ENCODE data around the gene EPHB2.

The EPHB2 gene

GRCh38 chr1:22925111-22925510 is 214.5 kb downstream of the EPHB2 start:
- DNase-seq (ENCODE audit: low spot score), result peak; percentile 21
- Histone ChIP-seq H3K4me1 (ENCODE audit: insufficient read depth, poor library complexity, severe bottlenecking) (no peaks in the 10 kb centered on the region), H3K4me3 (ENCODE audit: severe bottlenecking) (no peak overlapping the region), H3K9me3 (ENCODE audit: severe bottlenecking) (no peaks in the 10 kb centered on the region), H3K36me3 (ENCODE audit: low read depth) (no peaks in the 10 kb centered on the region), H3K27ac (ENCODE audit: poor library complexity, severe bottlenecking) (no peak overlapping the region), H3K27me3 (ENCODE audit: insufficient read depth, poor library complexity, severe bottlenecking) (no peaks in the 10 kb centered on the region)
- TF ChIP-seq CTCF (IDR thresholded peaks at IDR 0.05; ENCODE audit: poor library complexity, severe bottlenecking), result no peak
- no peak for ATAC-seq (ENCODE audit: low read depth)

- Histone ChIP-seq H3K36me3 (ENCODE audit: low read depth) (no peaks in the 10 kb centered on the region), H3K27me3 (ENCODE audit: insufficient read depth, poor library complexity, severe bottlenecking) (no peaks in the 10 kb centered on the region), H3K27ac (ENCODE audit: poor library complexity, severe bottlenecking) (no peak overlapping the region), H3K9me3 (ENCODE audit: severe bottlenecking) (no peaks in the 10 kb centered on the region), H3K4me1 (ENCODE audit: insufficient read depth, poor library complexity, severe bottlenecking) (no peaks in the 10 kb centered on the region), H3K4me3 (ENCODE audit: severe bottlenecking) (no peak overlapping the region)
- TF ChIP-seq CTCF (IDR thresholded peaks at IDR 0.05; ENCODE audit: poor library complexity, severe bottlenecking), result peak; percentile 63
- DNase-seq (ENCODE audit: low spot score) (peak; percentile 63), ATAC-seq (ENCODE audit: low read depth) (peak; percentile 44; the same call in 2 of the 3 replicates)
Measured at GRCh38 chr1:22930240-22930912, 219.7 kb downstream of the EPHB2 start.

GRCh38 chr1:22932803-22933470 is 222.3 kb downstream of the EPHB2 start:
- peak; percentile 3 for DNase-seq (ENCODE audit: low spot score)
- Histone ChIP-seq H3K4me1 (ENCODE audit: insufficient read depth, poor library complexity, severe bottlenecking) (no peaks in the 10 kb centered on the region), H3K27me3 (ENCODE audit: insufficient read depth, poor library complexity, severe bottlenecking) (no peaks in the 10 kb centered on the region), H3K9me3 (ENCODE audit: severe bottlenecking) (no peaks in the 10 kb centered on the region), H3K4me3 (ENCODE audit: severe bottlenecking) (no peak overlapping the region), H3K36me3 (ENCODE audit: low read depth) (no peaks in the 10 kb centered on the region), H3K27ac (ENCODE audit: poor library complexity, severe bottlenecking) (no peak overlapping the region)
- TF ChIP-seq CTCF (IDR thresholded peaks at IDR 0.05; ENCODE audit: poor library complexity, severe bottlenecking), result no peak
- ATAC-seq (ENCODE audit: low read depth), result no peak

GRCh38 chr1:22935433-22935832 is 224.8 kb downstream of the EPHB2 start:
- no peak overlapping the region for H3K27ac ChIP-seq (ENCODE audit: poor library complexity, severe bottlenecking)
- DNase-seq (ENCODE audit: low spot score) (no peak), ATAC-seq (ENCODE audit: low read depth) (no peak)
- no peak overlapping the region for H3K4me3 ChIP-seq (ENCODE audit: severe bottlenecking)
- H3K36me3 ChIP-seq (ENCODE audit: low read depth), result no peaks in the 10 kb centered on the region
- H3K4me1 ChIP-seq (ENCODE audit: insufficient read depth, poor library complexity, severe bottlenecking), result no peaks in the 10 kb centered on the region
- TF ChIP-seq CTCF (IDR thresholded peaks at IDR 0.05; ENCODE audit: poor library complexity, severe bottlenecking), result no peak
- H3K27me3 ChIP-seq (ENCODE audit: insufficient read depth, poor library complexity, severe bottlenecking), result no peaks in the 10 kb centered on the region
- H3K9me3 ChIP-seq (ENCODE audit: severe bottlenecking), result no peaks in the 10 kb centered on the region

GRCh38 chr1:22936681-22937080 is 226.0 kb downstream of the EPHB2 start:
- H3K36me3 ChIP-seq (ENCODE audit: low read depth), result no peaks in the 10 kb centered on the region
- TF ChIP-seq CTCF (IDR thresholded peaks at IDR 0.05; ENCODE audit: poor library complexity, severe bottlenecking), result no peak
- DNase-seq (ENCODE audit: low spot score) (no peak), ATAC-seq (ENCODE audit: low read depth) (no peak)
- no peak overlapping the region for H3K27ac ChIP-seq (ENCODE audit: poor library complexity, severe bottlenecking)
- no peak overlapping the region for H3K4me3 ChIP-seq (ENCODE audit: severe bottlenecking)
- no peaks in the 10 kb centered on the region for H3K27me3 ChIP-seq (ENCODE audit: insufficient read depth, poor library complexity, severe bottlenecking)
- peaks cover 3% of the 10 kb centered on the region for H3K9me3 ChIP-seq (ENCODE audit: severe bottlenecking)
- H3K4me1 ChIP-seq (ENCODE audit: insufficient read depth, poor library complexity, severe bottlenecking), result no peaks in the 10 kb centered on the region
